Breast epithelium (tissue), 4 donors: ENCODE measurements around the gene NPHP4. TPM values are rescaled to one million over a fixed set of nuclear protein-coding genes. Genes with fewer than 3 reads are reported as not detected.

Source experiments
- DNase-seq, 2 donors: peaks; one replicate each; pipeline ENCODE4 v3.0.0-alpha.2; 2019; ENCODE audit warnings: low spot score in 2 of 2
- H3K27ac ChIP-seq, 2 donors: fragments of 200-600 bp; sonication (generic) in 1 of 2; one replicate each; pipeline ENCODE4 v1.5.1; 2016 to 2019; ENCODE audit warnings: mild to moderate bottlenecking in 1 of 2
- H3K27me3 ChIP-seq, 2 donors: fragments of 200-600 bp; sonication (generic) in 1 of 2; one replicate each; pipeline versions ENCODE4 v1.5.1 to v1.6.0; 2017 to 2019; ENCODE audit warnings: control low read depth in 1 of 2, mild to moderate bottlenecking in 1 of 2
- H3K36me3 ChIP-seq: fragments of 200-600 bp; one replicate; pipeline ENCODE4 v1.5.1; 2019
- H3K4me1 ChIP-seq, 2 donors: fragments of 200-600 bp; sonication (generic); one replicate each; pipeline ENCODE4 v1.5.1; 2016 to 2019; ENCODE audit warnings: control low read depth in 1 of 2
- H3K4me3 ChIP-seq, 3 donors: fragments of 200-600 bp; sonication (generic); 1 replicate in 2 of 3; 2 replicates in 1 of 3; pipeline ENCODE4 v1.5.1; 2016 to 2019; ENCODE audit warnings: mild to moderate bottlenecking in 3 of 3, moderate library complexity in 2 of 3
- H3K9me3 ChIP-seq, 2 donors: fragments of 200-600 bp; sonication (generic) in 1 of 2; one replicate each; pipeline ENCODE4 v1.5.1; 2016 to 2019; ENCODE audit warnings: control low read depth in 1 of 2
- CTCF ChIP-seq, 3 donors: fragments of 450-650 bp; IDR thresholded peaks; one replicate each; pipeline ENCODE4 v1.5.1; 2016 to 2017; ENCODE audit warnings: antibody characterized with exemption in 3 of 3, mild to moderate bottlenecking in 3 of 3, moderate library complexity in 3 of 3
- POLR2A ChIP-seq: fragments of 450-650 bp; IDR thresholded peaks from one replicate; pipeline ENCODE4 v1.6.1; 2016; ENCODE audit warnings: antibody characterized with exemption, mild to moderate bottlenecking, moderate library complexity
- POLR2AphosphoS5 ChIP-seq, 3 donors: sonication (generic); formaldehyde crosslinking; IDR thresholded peaks; one replicate each; pipeline ENCODE4 v1.6.1; 2017; ENCODE audit warnings: antibody characterized with exemption in 3 of 3
- intact Hi-C: fragments of 100-400 bp; cut with DNase I; formaldehyde crosslinking; loops from one replicate; pipeline ENCODE4 v1.15.1; 2023; ENCODE audit warnings: low total_unique reads
- total RNA-seq, 3 donors: library from RNA; depleted of rRNA; stranded (reverse); fragments of >200 nt; gene quantifications; one replicate each; pipeline ENCODE4 v1.1.0, GENCODE V29; 2016

NPHP4 gene
- total RNA-seq, 3 donors from 2014 or later: 7.0 to 18.7 (median 18.1) TPM

GRCh38 chr1:5947978-5948680 lies 44.1 kb downstream of the NPHP4 start:
- no peaks in the 10 kb centered on the region for H3K36me3 ChIP-seq

GRCh38 chr1:5947071-5947821 lies 45.0 kb downstream of the NPHP4 start:
- intact Hi-C loops: no loop called here
- no peak overlapping the region for H3K27ac ChIP-seq
- no peak for DNase-seq
- no peaks in the 10 kb centered on the region for H3K4me1 ChIP-seq
- no peaks in the 10 kb centered on the region for H3K36me3 ChIP-seq
- H3K9me3 ChIP-seq: no peaks in the 10 kb centered on the region
- TF ChIP-seq CTCF (IDR thresholded peaks at IDR 0.05): no peak
- no peak for TF ChIP-seq POLR2A
- no peak for TF ChIP-seq POLR2AphosphoS5 (IDR thresholded peaks at IDR 0.05)
- no peaks in the 10 kb centered on the region for H3K27me3 ChIP-seq
- H3K4me3 ChIP-seq: no peak overlapping the region

More at GRCh38 chr1:5947978-5948680, 44.1 kb downstream of the NPHP4 start:
- Histone ChIP-seq H3K4me1 (no peaks in the 10 kb centered on the region), H3K9me3 (no peaks in the 10 kb centered on the region), H3K27me3 (no peaks in the 10 kb centered on the region), H3K27ac (no peak overlapping the region), H3K4me3 (no peak overlapping the region)
- no peak for DNase-seq
- intact Hi-C loops: no loop called here
- TF ChIP-seq POLR2AphosphoS5 (IDR thresholded peaks at IDR 0.05) (no peak), POLR2A (no peak), CTCF (IDR thresholded peaks at IDR 0.05) (no peak)

GRCh38 chr1:5945445-5945844 lies 46.8 kb downstream of the NPHP4 start:
- Histone ChIP-seq H3K4me3 (no peak overlapping the region), H3K9me3 (no peaks in the 10 kb centered on the region), H3K27ac (no peak overlapping the region), H3K27me3 (no peaks in the 10 kb centered on the region), H3K4me1 (no peaks in the 10 kb centered on the region), H3K36me3 (no peaks in the 10 kb centered on the region)
- no peak for TF ChIP-seq POLR2A
- TF ChIP-seq POLR2AphosphoS5 (IDR thresholded peaks at IDR 0.05): no peak
- TF ChIP-seq CTCF (IDR thresholded peaks at IDR 0.05): no peak
- no peak for DNase-seq
- intact Hi-C loops: no loop called here

GRCh38 chr1:5944843-5945167 lies 47.4 kb downstream of the NPHP4 start:
- TF ChIP-seq POLR2AphosphoS5 (IDR thresholded peaks at IDR 0.05) (no peak), CTCF (IDR thresholded peaks at IDR 0.05) (no peak), POLR2A (no peak)
- Histone ChIP-seq H3K4me3 (no peak overlapping the region), H3K36me3 (no peaks in the 10 kb centered on the region), H3K27ac (no peak overlapping the region), H3K9me3 (no peaks in the 10 kb centered on the region), H3K4me1 (no peaks in the 10 kb centered on the region), H3K27me3 (no peaks in the 10 kb centered on the region)
- intact Hi-C loops: no loop called here
- DNase-seq: no peak

- intact Hi-C loops: no loop called here
- no peaks in the 10 kb centered on the region for H3K36me3 ChIP-seq
Measured at GRCh38 chr1:5944154-5944842, 47.9 kb downstream of the NPHP4 start.

More at GRCh38 chr1:5944154-5944842, 47.9 kb downstream of the NPHP4 start:
- Histone ChIP-seq H3K9me3 (no peaks in the 10 kb centered on the region), H3K4me1 (no peaks in the 10 kb centered on the region), H3K27ac (no peak overlapping the region), H3K4me3 (no peak overlapping the region), H3K27me3 (no peaks in the 10 kb centered on the region)
- DNase-seq: no peak
- TF ChIP-seq POLR2A (no peak), CTCF (IDR thresholded peaks at IDR 0.05) (no peak), POLR2AphosphoS5 (IDR thresholded peaks at IDR 0.05) (no peak)
